ENCODE results near the gene TICRR. TPM values are rescaled to one million over a fixed set of nuclear protein-coding genes. Genes with fewer than 3 reads are reported as not detected.
A peak's percentile ranks its signal among the peaks of the same experiment; 100 is the strongest.

The TICRR gene
- total RNA-seq, 1 donor from 2014 or later, result 0.22 TPM

GRCh38 chr15:89666184-89666857 lies 91.1 kb downstream of the TICRR start:
- no peak for DNase-seq (ENCODE audit: low spot score)
- ATAC-seq, result peak; percentile 20
- intact Hi-C loops (cut with DNase I), result no loop called here

DNA sequence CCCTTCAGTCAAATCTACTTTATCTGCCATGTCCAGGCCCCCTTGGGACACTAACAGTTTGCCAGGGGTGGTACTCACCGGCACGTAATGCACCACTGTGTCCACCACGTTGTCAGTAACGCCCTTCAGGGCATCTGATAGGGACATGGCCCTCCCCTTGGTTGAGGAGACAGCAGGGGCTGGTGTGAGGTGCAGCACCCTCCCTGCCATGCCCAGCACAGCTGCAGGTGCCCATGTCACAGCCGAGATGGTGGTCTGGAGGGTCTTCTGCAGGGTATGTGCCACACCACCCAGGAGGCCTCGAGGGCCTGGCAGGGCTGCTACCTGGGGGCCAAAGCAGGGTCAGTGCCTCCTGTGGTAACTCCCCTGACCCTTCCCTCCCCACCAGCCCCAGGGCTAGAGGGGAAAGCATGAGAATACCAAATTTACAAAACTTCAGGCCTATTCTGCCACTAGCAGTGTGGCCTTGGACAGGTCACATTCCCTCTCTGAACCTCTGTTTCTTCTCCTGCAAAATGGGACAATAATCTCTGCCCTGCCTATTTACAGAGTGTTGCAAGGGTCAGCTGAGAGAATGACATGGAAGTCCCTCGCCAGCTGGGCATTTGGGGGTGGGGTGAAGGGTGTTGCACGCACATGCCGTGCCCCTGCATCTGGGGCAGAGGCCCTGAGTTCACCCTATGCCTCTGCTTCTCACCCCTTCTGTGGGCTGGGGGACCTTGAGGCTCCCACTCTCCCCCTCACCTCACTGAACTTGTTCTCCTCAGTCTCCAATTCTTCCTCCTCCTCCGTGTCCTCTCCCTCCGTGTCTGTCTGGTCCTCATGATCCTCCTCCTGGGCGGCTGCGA lies 91.8 kb downstream of the TICRR start:
- intact Hi-C loops (cut with DNase I), result no loop called here
- DNase-seq (ENCODE audit: low spot score), result no peak
- ATAC-seq, result peak; percentile 2

DNA sequence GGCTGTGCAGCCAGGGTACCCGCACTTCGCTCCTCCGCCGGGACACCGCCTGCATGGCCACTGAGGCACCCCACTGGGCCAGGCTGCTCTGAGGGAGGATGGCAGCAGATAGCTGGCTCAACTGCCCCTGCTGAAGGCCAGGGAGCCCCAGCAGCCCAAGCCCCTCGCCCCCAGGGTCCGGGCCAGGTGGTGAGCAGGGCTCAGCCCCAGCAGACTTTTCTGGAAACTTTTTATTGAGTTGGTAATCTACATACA lies 92.4 kb downstream of the TICRR start:
- ATAC-seq, result no peak
- intact Hi-C loops (cut with DNase I), result no loop called here

GRCh38 chr15:89668171-89668570 lies 92.9 kb downstream of the TICRR start:
- intact Hi-C loops (cut with DNase I), result no loop called here
- ATAC-seq, result no peak
- DNase-seq (ENCODE audit: low spot score), result no peak

More for the DNA sequence above, 92.4 kb downstream of the TICRR start:
- DNase-seq (ENCODE audit: low spot score), result no peak

DNA sequence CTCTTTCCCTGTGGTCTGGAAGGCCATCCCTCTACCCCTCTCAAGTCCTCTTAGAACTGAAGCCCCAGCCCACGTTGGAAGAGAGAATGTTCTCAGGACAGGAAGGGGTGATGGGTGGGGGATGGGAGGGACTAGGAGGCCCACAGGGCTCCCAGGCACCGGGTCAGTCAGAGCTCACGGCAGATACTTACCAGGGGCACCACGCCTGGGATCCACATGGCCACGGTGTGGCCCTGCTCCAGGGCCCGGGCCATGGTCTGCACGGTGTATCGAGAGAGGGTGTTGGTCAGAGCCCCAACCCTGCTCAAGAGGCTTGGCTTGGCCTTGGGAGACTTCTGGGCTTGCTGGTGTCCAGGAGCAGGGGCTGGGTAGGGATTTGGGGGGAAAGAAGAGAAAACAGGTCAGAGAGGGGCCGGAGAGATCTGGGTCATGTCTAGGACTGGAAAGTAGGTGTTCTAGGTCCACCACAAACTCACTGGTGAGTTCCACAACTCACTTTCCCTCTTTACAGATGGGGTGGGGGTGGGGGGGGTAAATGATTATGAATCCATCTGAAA lies 94.1 kb downstream of the TICRR start:
- no peak for DNase-seq (ENCODE audit: low spot score)
- no peak for ATAC-seq
- intact Hi-C loops (cut with DNase I), result no loop called here

GRCh38 chr15:89669941-89670340 lies 94.7 kb downstream of the TICRR start:
- ATAC-seq (no peak), DNase-seq (ENCODE audit: low spot score) (no peak)
- intact Hi-C loops (cut with DNase I), result no loop called here

DNA sequence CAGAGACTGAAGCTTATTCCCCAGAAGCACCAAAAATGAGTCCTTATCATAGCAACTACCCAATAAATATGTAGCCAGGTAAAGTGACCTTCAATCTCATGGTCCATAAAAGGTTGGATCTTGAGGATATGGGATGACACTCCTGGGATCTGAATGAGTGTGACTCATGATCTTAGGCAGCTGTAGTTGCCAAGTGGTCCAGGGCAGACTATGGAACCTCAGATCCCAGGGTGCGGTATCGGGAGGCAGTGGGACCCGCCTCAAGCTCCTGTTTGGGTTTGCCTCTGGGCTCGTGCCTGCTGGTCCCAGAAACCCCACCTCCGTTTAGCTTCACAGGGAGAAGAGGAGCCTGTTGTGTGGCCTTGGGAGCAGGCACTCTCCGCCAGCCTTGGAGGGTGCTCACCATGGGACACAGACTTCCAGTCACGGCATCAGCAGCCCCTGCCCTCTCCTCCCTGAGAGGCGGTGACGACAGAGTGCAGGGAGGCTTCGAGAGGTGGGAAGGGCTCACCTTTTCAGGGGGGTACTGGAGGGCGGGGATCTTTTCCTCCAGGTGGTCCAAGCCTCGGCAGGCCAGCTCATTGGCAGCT lies 95.8 kb downstream of the TICRR start:
- DNase-seq (ENCODE audit: low spot score) (no peak), ATAC-seq (no peak)
- intact Hi-C loops (cut with DNase I), result no loop called here

DNA sequence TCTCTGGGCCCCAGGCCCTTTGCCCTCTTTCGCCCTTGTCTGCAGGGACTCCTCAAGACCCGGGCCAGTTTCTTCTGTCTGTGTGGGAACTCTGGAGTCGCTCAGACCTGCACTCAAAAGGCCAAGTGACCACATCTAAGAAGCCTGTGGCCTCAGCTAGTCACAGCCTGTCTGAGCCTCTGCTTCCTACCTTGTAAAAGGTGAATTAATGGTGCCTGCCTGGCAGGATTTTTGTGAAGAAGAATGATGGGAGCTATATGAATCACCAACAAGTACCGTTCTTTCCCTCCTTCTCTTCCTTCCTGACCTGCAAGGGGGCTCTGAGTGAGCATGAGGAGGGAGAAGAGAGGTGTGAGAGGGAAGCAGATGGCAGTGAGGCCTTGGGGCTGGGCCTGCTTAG lies 96.4 kb downstream of the TICRR start:
- no peak for DNase-seq (ENCODE audit: low spot score)
- no peak for ATAC-seq
- intact Hi-C loops (cut with DNase I), result no loop called here

GRCh38 chr15:89672221-89673164 lies 97.2 kb downstream of the TICRR start:
- DNase-seq (ENCODE audit: low spot score) (no peak), ATAC-seq (peak; percentile 50)
- intact Hi-C loops (cut with DNase I), result no loop called here

GRCh38 chr15:89673165-89673512 lies 97.9 kb downstream of the TICRR start:
- DNase-seq (ENCODE audit: low spot score) (no peak), ATAC-seq (no peak)
- intact Hi-C loops (cut with DNase I), result no loop called here

DNA sequence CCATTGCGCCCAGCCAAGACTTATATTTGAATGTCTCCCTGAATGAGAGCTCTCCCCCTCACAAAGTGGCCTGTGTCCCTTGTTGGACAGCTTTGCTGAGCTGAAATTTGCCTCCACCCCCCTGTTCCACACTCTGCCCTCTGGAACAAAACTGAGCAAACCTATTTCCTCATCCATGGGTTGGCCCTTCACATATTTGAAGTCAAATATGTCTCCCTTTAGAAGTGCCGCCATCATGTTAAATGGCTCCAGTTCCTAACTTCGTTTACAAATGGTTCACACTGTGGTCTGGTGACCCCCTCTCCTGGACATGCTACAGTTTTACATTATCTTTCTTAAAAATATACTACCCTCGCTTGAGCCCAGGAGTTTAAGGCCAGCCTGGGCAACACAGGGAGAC lies 99.3 kb downstream of the TICRR start:
- no peak for ATAC-seq
- DNase-seq (ENCODE audit: low spot score), result no peak

DNA sequence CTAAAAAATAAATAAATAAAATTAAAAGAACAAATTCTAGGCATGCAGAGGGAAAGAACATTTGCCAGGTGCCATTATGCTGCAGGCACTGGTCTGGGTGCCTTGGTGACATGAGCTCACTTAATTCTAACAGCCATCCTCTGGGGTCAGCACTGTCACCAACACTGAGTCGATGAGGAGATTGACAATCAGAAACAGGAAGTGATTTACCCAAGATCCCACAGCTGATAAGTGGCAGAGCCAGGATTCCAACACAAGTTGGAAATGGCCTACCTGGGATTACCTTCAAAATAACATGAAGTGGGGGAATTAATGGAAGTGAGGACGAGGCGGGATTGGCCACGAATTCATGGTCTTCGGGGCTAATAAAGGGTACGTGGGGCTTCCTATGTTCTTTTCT lies 100.3 kb downstream of the TICRR start:
- DNase-seq (ENCODE audit: low spot score) (no peak), ATAC-seq (no peak)
- intact Hi-C loops (cut with DNase I), result no loop called here

More for the DNA sequence above, 99.3 kb downstream of the TICRR start:
- intact Hi-C loops (cut with DNase I), result no loop called here

DNA sequence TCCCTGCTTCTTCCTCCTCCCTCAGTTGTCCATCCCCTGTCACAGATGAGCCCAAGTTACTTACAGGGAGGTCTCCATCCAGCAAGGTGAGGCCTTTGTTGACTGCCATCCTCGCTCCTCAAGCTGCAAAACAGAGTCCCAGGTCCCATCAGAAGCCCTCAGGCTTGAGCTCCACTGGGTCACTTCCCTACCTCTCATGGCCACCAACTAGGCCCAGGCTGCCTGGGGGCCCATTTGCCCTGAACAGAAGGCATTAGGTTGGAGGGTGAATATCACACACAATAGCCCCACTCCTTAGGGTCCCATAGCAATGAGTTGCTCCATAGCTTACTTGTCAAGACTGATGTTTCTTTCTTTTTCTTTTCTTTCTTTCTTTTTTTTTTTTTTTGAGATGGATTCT lies 102.1 kb downstream of the TICRR start:
- intact Hi-C loops (cut with DNase I), result no loop called here
- ATAC-seq (no peak), DNase-seq (ENCODE audit: low spot score) (no peak)

Other genes starting within 250 kb of the TICRR start
- 64.3 TPM for gene POLG, start 240.6 kb upstream of the TICRR start, total RNA-seq
- not detected for gene RHCG, start 78.9 kb upstream of the TICRR start, total RNA-seq
- 9.2 TPM for gene KIF7, start 80.0 kb downstream of the TICRR start, total RNA-seq
- 57.4 TPM for gene PLIN1, start 103.9 kb downstream of the TICRR start, total RNA-seq
- gene PEX11A, start 115.3 kb downstream of the TICRR start, total RNA-seq, result 6.2 TPM
- gene WDR93, start 115.3 kb downstream of the TICRR start, total RNA-seq, result not detected
- gene MESP1, start 175.8 kb downstream of the TICRR start, total RNA-seq, result 2.1 TPM
- gene MESP2, start 200.9 kb downstream of the TICRR start, total RNA-seq, result 0.45 TPM
- gene ANPEP, start 239.4 kb downstream of the TICRR start, total RNA-seq, result 53.7 TPM

Data from sciatic nerve (tissue), 2 donors.